HepG2 (cell line): ENCODE data around the gene SERTAD1. TPM values are rescaled to one million over a fixed set of nuclear protein-coding genes. Genes with fewer than 3 reads are reported as not detected.

ENCODE experiments used
- ATAC-seq: fragments of 200-7000 bp; cut with Tn5 transposase; 3 replicates; pipeline ENCODE4 v1.9.1; 2020; ENCODE audit warnings: mild to moderate bottlenecking, moderate library complexity
- BruUV-seq: library from RNA; stranded (reverse); fragments of 400-500 nt; replicated peaks from 2 replicates; lab custom pipeline; 2021; lab: Mats Ljungman, UMichigan
- CTCF ChIA-PET: fragments of 300-600 bp; formaldehyde crosslinking; extraction: SDS; loops from one replicate; lab custom pipeline; 2021; ENCODE audit warnings: low total read pairs, inconsistent platforms, low intra/inter-chr PET ratio; lab: Yijun Ruan, JAX
- POLR2A ChIA-PET: fragments of 350-600 bp; sonication (Branson Sonifier 250); formaldehyde crosslinking; loops from one replicate; lab custom pipeline; 2020; ENCODE audit warnings: antibody characterized with exemption, inconsistent platforms; lab: Yijun Ruan, JAX
- DNase-seq: peaks from one replicate; pipeline ENCODE4 v3.0.0-alpha.2; 2015; ENCODE audit warnings: low spot score
- FAIRE-seq: peaks from 3 replicates; lab custom pipeline; 2011; peaks lifted over from hg19 to GRCh38; lab: Jason Lieb, UNC
- H2AFZ ChIP-seq: one replicate; pipeline ENCODE4 v1.6.1; 2011; ENCODE audit warnings: low read length, inconsistent platforms
- H3K27ac ChIP-seq: fragments of 300-600 bp; 3 replicates; pipeline ENCODE4 v1.8.0; 2011; ENCODE audit warnings: mixed run types, mild to moderate bottlenecking, mixed read lengths, low read length, inconsistent platforms; ENCODE audit not compliant: insufficient read depth; ENCODE audit errors: extremely low read length
- H3K27me3 ChIP-seq, 2 experiments: fragments of 200-600 bp in 1 of 2; 2 replicates in 1 of 2; 3 replicates in 1 of 2; pipeline versions ENCODE4 v1.6.0 to v1.8.0; 2011; ENCODE audit warnings: low read length in 2 of 2, mild to moderate bottlenecking in 2 of 2, moderate library complexity in 2 of 2, inconsistent platforms in 1 of 2; ENCODE audit not compliant: insufficient read depth in 2 of 2, control insufficient read depth in 1 of 2
- H3K36me3 ChIP-seq, 2 experiments: fragments of 200-600 bp in 1 of 2; replicated peaks in 1 of 2; 2 replicates in 1 of 2; 3 replicates in 1 of 2; pipeline versions ENCODE4 v1.5.1 to v1.8.0; 2011; ENCODE audit warnings: low read length in 2 of 2, inconsistent platforms in 1 of 2; ENCODE audit not compliant: insufficient read depth in 2 of 2, control insufficient read depth in 1 of 2
- H3K4me1 ChIP-seq: 2 replicates; pipeline ENCODE4 v1.5.1; 2012; ENCODE audit warnings: low read length, inconsistent platforms; ENCODE audit not compliant: insufficient read depth
- H3K4me2 ChIP-seq: 2 replicates; pipeline ENCODE4 v1.6.0; 2011; ENCODE audit warnings: low read depth, low read length, inconsistent platforms
- H3K4me3 ChIP-seq, 3 experiments: fragments of 200-600 bp in 1 of 3; sonication (generic), shearing (Covaris generic) in 1 of 3; replicated peaks in 1 of 3; 2 replicates each; pipeline ENCODE4 v1.5.1; 2011 to 2016; ENCODE audit warnings: low read length in 3 of 3, inconsistent platforms in 2 of 3, low read depth in 2 of 3, mild to moderate bottlenecking in 2 of 3, control low read depth in 1 of 3, mixed read lengths in 1 of 3; ENCODE audit not compliant: insufficient read depth in 1 of 3
- H3K79me2 ChIP-seq: one replicate; pipeline ENCODE4 v1.6.1; 2011; ENCODE audit warnings: low read length, inconsistent platforms; ENCODE audit not compliant: insufficient read depth
- H3K9ac ChIP-seq: 2 replicates; pipeline ENCODE4 v1.6.0; 2011; ENCODE audit warnings: mild to moderate bottlenecking, low read depth, low read length, inconsistent platforms; ENCODE audit not compliant: insufficient read depth
- H3K9me3 ChIP-seq: 2 replicates; pipeline ENCODE4 v1.5.1; 2012; ENCODE audit warnings: mild to moderate bottlenecking, low read length
- H4K20me1 ChIP-seq: 2 replicates; pipeline ENCODE4 v1.6.0; 2011; ENCODE audit warnings: inconsistent platforms, mild to moderate bottlenecking, low read length, moderate library complexity; ENCODE audit not compliant: insufficient read depth
- ARNTL ChIP-seq: sonication (generic); formaldehyde crosslinking; IDR thresholded peaks from 2 replicates; pipeline ENCODE4 v1.4.0; 2020; ENCODE audit warnings: mild to moderate bottlenecking, missing genetic modification reagents
- GLI4 ChIP-seq: sonication (generic); formaldehyde crosslinking; IDR thresholded peaks from 2 replicates; pipeline ENCODE4 v1.5.1; 2020; ENCODE audit warnings: missing genetic modification reagents, mild to moderate bottlenecking, moderate library complexity, borderline replicate concordance
- MEIS1 ChIP-seq: sonication (generic); formaldehyde crosslinking; IDR thresholded peaks from 2 replicates; pipeline ENCODE4 v1.9.0; 2021; ENCODE audit warnings: mild to moderate bottlenecking, missing genetic modification reagents, moderate library complexity, borderline replicate concordance
- TBL1XR1 ChIP-seq: fragments of 150-350 bp; IDR thresholded peaks from 2 replicates; pipeline ENCODE4 v1.6.1; 2014; ENCODE audit warnings: borderline replicate concordance, low read length; ENCODE audit not compliant: partially characterized antibody
- U2AF1 ChIP-seq: fragments of 200-400 bp; formaldehyde crosslinking; optimal IDR thresholded peaks from 2 replicates; pipeline ENCODE3; 2017; ENCODE audit warnings: mild to moderate bottlenecking, low read depth, low read length
- ZNF335 ChIP-seq: sonication (generic); formaldehyde crosslinking; IDR thresholded peaks from 2 replicates; pipeline ENCODE4 v1.4.0; 2020; ENCODE audit warnings: missing genetic modification reagents
- WGBS: methylation state at CpG from one replicate; pipeline ENCODE4 v1.1.6; 2017; ENCODE audit warnings: low lambda C conversion rate; 5-methylcytosine and 5-hydroxymethylcytosine counted together
- in situ Hi-C: cut with HindIII; loops from 2 replicates; pipeline ENCODE4 v1.10.0; 2017; ENCODE audit warnings: low pct_unique_long_range_greater_than_20kb; ENCODE audit not compliant: extremely low pct_ligation_motif_present
- intact Hi-C: fragments of 100-400 bp; cut with micrococcal nuclease; formaldehyde crosslinking; loops from one replicate; pipeline ENCODE4 v1.10.0; 2022; ENCODE audit not compliant: unreplicated experiment
- polyA plus RNA-seq, 8 experiments: library from polyadenylated mRNA; depleted of rRNA in 3 of 8; stranded (reverse) in 7 of 8; unstranded in 1 of 8; fragments of >200 nt; fragmentation: Illumina TruSeq in 4 of 8; extraction: Trizol in 4 of 8; gene quantifications; 2 replicates each; pipeline versions ENCODE4 v1.2.1 to v1.2.3, GENCODE V29; 2011 to 2016; ENCODE audit warnings: low read depth in 4 of 8, missing spikeins in 1 of 8, mixed read lengths in 1 of 8; ENCODE audit not compliant: insufficient read depth in 1 of 8
- total RNA-seq, 5 experiments: library from RNA; depleted of rRNA; stranded (reverse); fragments of >200 nt; fragmentation: Illumina TruSeq; extraction: Trizol; gene quantifications; 2 replicates each; pipeline ENCODE4 v1.2.3, GENCODE V29; 2016; ENCODE audit warnings: low read depth in 1 of 5
- TF ChIP-seq, protein P1 (sequence below): sonication (generic); formaldehyde crosslinking; IDR thresholded peaks from 2 replicates; pipeline ENCODE4; 2020; ENCODE audit warnings: missing genetic modification reagents, mild to moderate bottlenecking, borderline replicate concordance
- TF ChIP-seq, protein P2 (sequence below): sonication (generic); formaldehyde crosslinking; IDR thresholded peaks from 2 replicates; pipeline ENCODE4 v1.8.1; 2023; ENCODE audit warnings: mild to moderate bottlenecking, missing genetic modification reagents
- TF ChIP-seq, protein P3 (sequence below): sonication (generic); formaldehyde crosslinking; IDR thresholded peaks from 2 replicates; pipeline ENCODE4 v1.9.0; 2021; ENCODE audit warnings: missing genetic modification reagents, mild to moderate bottlenecking, borderline replicate concordance
- TF ChIP-seq, protein P4 (sequence below): sonication (generic); formaldehyde crosslinking; IDR thresholded peaks from 2 replicates; pipeline ENCODE4 v1.5.1; 2020; ENCODE audit warnings: mild to moderate bottlenecking, missing genetic modification reagents, moderate library complexity
- TF ChIP-seq, protein P5 (sequence below): sonication (generic); formaldehyde crosslinking; IDR thresholded peaks from 2 replicates; pipeline ENCODE4 v1.8.0; 2022; ENCODE audit warnings: missing genetic modification reagents, mild to moderate bottlenecking, moderate library complexity, borderline replicate concordance

SERTAD1 gene
- total and polyA plus RNA-seq, 2 of the 13 experiments (the other 11 are each of a cell fraction or from before 2014, with no cell fraction given) = 4.3 to 4.5 TPM

DNA sequence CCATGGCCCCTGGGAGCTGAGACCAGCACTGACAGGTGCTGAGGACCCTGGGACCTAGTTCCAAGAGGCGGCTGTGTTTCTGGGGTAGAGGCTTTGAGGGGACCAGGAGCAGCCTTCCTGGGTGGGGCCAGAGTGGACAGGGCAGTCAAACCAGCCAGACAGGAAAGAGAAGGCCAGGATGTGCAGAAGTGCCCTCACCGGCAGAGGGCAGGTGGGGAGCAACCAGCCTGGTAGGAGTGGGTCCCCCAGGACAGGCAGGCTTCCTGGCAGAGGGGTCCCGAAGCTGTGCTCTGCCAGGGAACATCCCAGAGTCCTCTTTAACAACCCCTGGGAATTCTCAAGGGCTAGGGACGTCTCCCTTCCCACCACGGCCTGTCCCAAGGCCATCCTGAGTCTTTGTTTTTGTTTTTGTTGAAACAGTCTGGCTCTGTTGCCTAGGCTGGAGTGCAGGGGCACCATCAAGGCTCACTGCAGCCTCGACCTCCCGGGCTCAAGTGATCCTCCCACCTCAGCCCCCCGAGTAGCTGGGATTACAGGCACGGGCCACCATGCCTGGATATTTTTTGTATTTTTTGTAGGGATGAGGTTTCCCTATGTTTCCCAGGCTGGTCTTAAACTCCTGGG, 32.8 kb downstream of the SERTAD1 start (continued):
- TF ChIP-seq U2AF1 (no peak), TBL1XR1 (no peak)

DNA sequence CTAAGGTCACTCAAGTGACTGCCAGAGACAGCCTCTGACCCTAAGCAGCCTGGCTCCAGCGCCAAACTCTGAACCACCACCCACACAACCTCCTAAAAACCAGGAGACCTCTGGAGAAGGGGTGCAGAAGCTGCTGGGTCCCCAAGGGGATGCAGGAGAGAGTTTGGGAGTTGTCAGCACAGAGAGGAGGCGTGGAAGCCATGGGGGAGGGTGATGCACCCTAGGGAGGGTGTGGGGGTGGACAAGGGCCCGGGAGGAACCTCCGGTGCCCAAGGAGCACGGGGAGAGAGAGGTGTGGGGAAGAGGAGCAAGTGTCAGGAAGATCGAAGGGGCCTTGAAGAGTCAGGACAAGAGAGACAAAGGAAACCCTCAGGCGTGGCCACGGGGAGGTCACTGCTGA, 33.7 kb downstream of the SERTAD1 start:
- Histone ChIP-seq H3K4me1 (no peaks in the 10 kb centered on the region), H3K4me2 (no peak overlapping the region), H3K4me3 (no peak overlapping the region), H3K27ac (no peak overlapping the region), H3K36me3 (no peaks in the 10 kb centered on the region), H3K27me3 (peaks cover 10 to 36% of the 10 kb centered on the region in 2 experiments; a peak in 4 of 5 replicates), H3K9ac (no peak overlapping the region; the same call in 1 of the 2 replicates), H4K20me1 (no peaks in the 10 kb centered on the region), H3K79me2 (no peaks in the 10 kb centered on the region), H2AFZ (no peak overlapping the region), H3K9me3 (no peaks in the 10 kb centered on the region)
- no TSS peak for BruUV-seq
- 29% methylated on average over 8 of the region's 8 CpGs for WGBS
- in situ Hi-C loops (no loop called here), intact Hi-C loops (loop anchor here (5.0 kb wide), 1 partner anchor 85 kb away; no protein-coding TSS in a partner anchor)
- CTCF ChIA-PET = no interaction called here
- DNase-seq (no peak), ATAC-seq (no peak), FAIRE-seq (no peak)
- POLR2A ChIA-PET = no interaction called here
- TF ChIP-seq GLI4 (CRISPR knock-in tag) (no peak), MEIS1 (no peak), ARNTL (CRISPR knock-in tag) (no peak), ZNF335 (CRISPR knock-in tag) (no peak)
- TF ChIP-seq, protein P1, sequence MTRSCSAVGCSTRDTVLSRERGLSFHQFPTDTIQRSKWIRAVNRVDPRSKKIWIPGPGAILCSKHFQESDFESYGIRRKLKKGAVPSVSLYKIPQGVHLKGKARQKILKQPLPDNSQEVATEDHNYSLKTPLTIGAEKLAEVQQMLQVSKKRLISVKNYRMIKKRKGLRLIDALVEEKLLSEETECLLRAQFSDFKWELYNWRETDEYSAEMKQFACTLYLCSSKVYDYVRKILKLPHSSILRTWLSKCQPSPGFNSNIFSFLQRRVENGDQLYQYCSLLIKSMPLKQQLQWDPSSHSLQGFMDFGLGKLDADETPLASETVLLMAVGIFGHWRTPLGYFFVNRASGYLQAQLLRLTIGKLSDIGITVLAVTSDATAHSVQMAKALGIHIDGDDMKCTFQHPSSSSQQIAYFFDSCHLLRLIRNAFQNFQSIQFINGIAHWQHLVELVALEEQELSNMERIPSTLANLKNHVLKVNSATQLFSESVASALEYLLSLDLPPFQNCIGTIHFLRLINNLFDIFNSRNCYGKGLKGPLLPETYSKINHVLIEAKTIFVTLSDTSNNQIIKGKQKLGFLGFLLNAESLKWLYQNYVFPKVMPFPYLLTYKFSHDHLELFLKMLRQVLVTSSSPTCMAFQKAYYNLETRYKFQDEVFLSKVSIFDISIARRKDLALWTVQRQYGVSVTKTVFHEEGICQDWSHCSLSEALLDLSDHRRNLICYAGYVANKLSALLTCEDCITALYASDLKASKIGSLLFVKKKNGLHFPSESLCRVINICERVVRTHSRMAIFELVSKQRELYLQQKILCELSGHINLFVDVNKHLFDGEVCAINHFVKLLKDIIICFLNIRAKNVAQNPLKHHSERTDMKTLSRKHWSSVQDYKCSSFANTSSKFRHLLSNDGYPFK (CRISPR knock-in tag) = no peak
- TF ChIP-seq, protein P2, sequence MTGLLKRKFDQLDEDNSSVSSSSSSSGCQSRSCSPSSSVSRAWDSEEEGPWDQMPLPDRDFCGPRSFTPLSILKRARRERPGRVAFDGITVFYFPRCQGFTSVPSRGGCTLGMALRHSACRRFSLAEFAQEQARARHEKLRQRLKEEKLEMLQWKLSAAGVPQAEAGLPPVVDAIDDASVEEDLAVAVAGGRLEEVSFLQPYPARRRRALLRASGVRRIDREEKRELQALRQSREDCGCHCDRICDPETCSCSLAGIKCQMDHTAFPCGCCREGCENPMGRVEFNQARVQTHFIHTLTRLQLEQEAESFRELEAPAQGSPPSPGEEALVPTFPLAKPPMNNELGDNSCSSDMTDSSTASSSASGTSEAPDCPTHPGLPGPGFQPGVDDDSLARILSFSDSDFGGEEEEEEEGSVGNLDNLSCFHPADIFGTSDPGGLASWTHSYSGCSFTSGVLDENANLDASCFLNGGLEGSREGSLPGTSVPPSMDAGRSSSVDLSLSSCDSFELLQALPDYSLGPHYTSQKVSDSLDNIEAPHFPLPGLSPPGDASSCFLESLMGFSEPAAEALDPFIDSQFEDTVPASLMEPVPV (CRISPR knock-in tag) = no peak
- TF ChIP-seq, protein P3, sequence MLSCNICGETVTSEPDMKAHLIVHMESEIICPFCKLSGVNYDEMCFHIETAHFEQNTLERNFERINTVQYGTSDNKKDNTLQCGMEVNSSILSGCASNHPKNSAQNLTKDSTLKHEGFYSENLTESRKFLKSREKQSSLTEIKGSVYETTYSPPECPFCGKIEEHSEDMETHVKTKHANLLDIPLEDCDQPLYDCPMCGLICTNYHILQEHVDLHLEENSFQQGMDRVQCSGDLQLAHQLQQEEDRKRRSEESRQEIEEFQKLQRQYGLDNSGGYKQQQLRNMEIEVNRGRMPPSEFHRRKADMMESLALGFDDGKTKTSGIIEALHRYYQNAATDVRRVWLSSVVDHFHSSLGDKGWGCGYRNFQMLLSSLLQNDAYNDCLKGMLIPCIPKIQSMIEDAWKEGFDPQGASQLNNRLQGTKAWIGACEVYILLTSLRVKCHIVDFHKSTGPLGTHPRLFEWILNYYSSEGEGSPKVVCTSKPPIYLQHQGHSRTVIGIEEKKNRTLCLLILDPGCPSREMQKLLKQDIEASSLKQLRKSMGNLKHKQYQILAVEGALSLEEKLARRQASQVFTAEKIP (CRISPR knock-in tag) = no peak
- TF ChIP-seq, protein P4, sequence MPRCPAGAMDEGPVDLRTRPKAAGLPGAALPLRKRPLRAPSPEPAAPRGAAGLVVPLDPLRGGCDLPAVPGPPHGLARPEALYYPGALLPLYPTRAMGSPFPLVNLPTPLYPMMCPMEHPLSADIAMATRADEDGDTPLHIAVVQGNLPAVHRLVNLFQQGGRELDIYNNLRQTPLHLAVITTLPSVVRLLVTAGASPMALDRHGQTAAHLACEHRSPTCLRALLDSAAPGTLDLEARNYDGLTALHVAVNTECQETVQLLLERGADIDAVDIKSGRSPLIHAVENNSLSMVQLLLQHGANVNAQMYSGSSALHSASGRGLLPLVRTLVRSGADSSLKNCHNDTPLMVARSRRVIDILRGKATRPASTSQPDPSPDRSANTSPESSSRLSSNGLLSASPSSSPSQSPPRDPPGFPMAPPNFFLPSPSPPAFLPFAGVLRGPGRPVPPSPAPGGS (CRISPR knock-in tag) = no peak
- TF ChIP-seq, protein P5, sequence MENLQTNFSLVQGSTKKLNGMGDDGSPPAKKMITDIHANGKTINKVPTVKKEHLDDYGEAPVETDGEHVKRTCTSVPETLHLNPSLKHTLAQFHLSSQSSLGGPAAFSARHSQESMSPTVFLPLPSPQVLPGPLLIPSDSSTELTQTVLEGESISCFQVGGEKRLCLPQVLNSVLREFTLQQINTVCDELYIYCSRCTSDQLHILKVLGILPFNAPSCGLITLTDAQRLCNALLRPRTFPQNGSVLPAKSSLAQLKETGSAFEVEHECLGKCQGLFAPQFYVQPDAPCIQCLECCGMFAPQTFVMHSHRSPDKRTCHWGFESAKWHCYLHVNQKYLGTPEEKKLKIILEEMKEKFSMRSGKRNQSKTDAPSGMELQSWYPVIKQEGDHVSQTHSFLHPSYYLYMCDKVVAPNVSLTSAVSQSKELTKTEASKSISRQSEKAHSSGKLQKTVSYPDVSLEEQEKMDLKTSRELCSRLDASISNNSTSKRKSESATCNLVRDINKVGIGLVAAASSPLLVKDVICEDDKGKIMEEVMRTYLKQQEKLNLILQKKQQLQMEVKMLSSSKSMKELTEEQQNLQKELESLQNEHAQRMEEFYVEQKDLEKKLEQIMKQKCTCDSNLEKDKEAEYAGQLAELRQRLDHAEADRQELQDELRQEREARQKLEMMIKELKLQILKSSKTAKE (CRISPR knock-in tag) = no peak
